Measurements from ENCODE around the gene WDR74.
A peak's percentile ranks its signal among the peaks of the same experiment; 100 is the strongest.
"Not testable (repeated sequence)": the region's sequence is repeated elsewhere in the genome, so short reads cannot be mapped to it uniquely, and the experiment has no call there.

The WDR74 gene

DNA sequence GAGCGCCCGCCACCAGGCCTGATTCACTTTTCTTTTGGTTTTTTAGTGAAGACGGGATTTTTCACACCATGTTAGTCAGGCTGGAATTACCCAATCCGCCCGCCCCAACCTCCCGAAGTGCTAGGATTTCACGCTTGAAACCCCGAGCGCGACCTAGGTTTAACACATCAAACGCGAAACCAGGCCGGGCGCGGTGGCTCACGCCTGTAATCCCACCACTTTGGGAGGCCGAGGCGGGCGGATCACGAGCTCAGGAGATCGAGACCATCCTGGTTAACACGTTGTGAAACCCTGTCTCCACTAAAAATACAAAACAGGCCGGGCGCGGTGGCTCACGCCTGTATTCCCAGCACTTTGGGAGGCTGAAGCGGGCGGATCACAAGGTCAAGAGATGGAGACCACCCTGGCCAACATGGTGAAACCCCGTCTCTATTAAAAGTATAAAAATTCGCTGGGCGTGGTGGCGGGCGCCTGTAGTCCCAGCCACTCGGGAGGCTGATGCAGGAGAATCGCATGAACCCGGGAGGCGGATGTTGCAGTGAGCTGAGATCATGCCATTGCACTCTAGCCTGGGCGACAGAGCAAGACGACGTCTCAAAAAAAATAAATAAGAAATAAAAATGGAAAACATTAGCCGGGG lies 1.5 kb upstream of the WDR74 start:
- peak; percentile 61 for DNase-seq

DNA sequence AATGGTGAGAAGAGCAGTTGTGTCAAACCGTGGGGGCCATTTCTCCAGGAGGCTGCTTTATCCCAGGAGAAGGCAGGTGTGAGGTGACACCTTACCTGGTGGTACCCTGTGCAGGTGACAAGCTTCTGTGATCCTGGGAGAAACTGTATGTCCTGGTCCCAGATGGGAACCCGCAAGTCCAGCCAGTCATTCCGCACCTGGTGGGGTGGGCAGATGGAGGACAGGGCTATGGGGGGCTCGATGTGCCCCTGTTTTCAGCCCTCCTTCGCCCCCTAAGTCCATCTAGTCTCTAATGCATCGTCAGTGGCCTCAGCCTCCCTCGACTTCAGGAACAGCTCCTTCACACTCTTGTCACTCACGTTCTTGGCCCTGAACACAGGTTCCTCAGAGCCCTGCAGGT lies 4.1 kb downstream of the WDR74 start:
- DNase-seq, result no peak

DNA sequence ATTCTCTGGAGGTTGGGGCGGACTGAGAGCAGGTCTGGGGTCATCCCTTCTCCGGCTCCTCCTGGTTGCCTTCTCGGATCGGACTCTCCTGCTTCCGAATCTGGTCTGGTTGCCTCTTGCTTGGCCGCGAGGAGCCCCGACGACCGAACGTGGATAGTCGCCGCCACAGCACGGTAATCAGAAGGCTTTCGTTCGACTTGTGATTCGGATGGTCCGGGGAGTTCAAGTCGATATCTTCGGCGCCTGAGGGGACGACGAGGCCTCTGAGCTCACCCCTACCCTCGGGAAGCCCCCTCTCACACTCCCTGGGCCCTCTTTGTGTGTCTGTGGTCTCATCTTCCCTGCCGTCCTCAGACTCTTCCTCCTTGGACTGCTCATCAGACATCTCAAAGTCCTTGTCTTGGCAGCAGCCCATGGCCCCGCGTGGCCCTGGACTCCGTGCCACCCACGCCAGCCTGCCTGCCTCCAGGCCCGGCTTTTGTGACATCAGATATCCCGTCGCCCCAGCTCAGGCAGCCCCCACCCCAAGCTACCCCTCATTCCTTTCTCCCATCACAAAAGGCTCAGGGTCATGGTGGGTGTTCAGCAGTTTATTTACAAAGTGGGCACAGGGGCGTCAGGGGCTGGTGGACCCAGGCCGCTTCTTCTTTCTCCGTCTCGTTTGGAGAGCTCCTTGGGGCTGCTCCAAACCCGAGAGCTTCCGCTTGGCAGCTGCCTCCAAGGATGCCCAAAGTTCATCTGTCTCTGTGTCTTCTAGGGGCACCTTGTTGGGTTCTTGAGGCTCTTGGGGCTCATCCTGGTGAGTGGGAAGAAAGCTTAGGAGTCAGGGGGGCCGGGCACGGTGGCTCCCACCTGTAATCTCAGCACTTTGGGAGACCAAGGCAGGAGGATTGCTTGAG lies 6.8 kb downstream of the WDR74 start, which contains the start of gene TEX54:
Gene TEX54 (minus strand): TSS at position 506 of the 899 bp plus-strand sequence.
- no peak for DNase-seq

DNA sequence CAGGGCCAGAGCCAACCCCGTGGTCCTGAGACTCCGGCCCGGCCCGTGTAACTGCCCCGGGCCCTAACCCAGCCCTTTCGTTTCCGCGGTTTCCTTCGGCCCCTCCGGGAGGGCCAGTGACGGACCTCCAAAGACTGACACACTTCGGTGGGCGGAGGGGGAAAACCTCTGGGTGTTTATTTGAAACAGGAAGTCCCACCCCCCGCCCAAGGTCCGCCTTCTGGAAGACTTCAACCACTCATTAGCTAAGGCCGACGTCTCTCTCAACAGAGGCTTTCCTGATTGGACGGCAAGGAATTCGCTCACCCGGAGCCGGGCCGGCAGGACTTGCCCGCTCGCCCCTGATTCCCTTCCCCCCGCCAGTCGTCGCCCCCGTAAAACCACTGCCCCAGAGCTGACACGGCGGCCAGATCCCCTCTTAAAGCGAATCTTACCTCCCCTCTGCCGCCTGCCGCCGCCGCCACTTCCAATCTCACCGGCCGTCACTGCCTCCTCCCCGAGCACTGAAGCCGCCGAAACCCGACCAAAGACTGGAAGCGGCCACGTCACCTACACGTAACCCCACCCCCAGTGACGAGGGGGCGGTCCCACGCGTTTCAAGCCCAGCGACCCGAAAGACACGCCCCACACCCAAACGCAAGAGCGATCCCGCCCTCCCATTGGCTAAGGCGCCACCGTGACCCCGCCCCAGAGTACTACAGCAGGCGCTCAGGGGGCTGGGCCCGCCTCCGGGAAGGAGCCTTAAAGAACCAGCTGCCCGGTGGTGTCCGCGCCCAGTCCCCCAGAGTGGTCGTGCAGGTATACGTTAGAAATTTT lies 7.7 kb downstream of the WDR74 start, which contains the start of gene STX5:
Gene STX5 (minus strand): TSS at position 532 of the 816 bp plus-strand sequence. CDS start 808 bp downstream, outside the sequence.
- peak; percentile 97 for DNase-seq

DNA sequence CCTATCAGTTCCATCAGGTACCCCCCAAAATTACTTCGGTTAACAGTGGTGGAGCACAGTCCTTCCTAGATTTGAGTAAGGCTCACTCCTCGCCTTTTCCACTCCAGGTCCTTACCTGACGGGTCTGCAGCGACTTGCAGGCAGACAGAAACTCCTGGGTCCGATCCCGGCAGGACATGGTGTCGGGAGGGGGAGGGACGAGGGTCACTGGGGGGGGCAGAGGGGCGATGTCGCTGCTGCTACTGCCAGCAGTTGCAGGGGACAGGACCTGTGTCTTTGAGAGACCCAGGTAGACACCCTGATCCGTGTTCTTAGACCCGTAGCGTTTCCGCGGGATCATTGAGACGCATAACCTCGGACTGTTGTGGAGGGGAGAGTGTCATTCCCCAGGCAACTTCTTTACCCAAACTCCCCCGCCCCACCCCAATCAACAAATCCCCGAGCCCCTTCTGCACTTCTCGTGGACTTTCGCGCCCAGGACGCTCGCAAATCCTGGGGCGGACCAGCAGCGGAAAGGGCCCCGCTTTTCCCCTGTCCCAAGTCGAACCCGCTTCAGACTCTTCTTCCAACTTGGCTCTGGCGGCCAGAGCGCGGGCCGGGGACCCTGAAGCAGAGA lies 8.4 kb downstream of the WDR74 start:
- DNase-seq, result peak; percentile 46

DNA sequence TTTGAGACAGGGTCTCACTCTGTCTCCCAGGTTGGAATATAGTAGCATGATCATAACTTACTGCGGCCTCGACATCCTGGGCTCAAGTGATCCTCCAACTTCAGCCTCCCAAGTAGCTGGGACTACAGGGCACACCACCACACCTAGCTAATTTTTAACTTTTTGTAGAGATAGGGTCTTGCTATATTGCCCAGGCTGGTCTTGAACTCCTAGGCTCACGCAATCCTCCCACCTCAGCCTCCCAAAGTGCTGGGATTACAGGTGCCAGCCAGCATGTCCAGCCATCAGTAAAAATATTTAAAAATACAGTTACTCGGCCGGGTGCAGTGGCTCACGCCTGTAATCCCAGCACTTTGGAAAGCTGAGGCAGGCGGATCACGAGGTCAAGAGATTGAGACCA lies 11.3 kb downstream of the WDR74 start:
- DNase-seq, result not testable (repeated sequence)

DNA sequence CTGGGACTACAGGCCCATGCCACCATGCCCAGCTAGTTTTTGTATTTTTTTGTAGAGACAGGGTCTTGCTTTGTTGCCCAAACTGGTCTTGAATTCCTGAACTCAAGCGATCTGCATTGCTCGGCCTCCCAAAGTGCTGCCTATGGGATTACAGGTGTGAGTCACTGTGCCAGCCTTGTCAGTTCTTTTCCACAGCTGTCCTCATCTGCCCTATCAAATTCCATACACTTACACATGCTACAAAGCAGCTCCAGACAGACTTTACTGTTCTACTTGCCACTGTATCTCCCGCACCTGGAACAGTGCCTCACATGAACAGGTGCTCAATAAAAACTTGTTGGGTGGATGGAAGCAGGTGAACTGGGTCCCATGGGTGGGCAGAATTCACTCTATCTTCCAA lies 15.7 kb downstream of the WDR74 start:
- no peak for DNase-seq

DNA sequence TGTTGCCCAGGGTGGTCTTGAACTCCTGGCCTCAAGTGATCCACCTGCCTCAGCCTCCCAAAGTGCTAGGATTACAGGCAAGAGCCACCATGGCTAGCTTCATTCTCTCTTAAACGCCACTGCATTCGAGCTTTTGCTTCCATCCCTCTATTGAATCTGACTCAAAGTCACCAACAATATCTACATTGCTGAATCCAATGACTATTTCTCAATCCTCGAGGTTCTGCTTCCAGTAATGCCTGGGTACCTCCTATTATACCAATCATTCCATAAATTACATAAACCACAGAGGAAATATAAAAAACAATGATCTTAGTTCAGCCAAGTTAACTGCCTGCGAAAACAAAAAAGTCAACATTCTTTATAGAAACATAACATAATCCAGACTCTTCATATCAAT lies 22.3 kb downstream of the WDR74 start:
- no peak for DNase-seq

DNA sequence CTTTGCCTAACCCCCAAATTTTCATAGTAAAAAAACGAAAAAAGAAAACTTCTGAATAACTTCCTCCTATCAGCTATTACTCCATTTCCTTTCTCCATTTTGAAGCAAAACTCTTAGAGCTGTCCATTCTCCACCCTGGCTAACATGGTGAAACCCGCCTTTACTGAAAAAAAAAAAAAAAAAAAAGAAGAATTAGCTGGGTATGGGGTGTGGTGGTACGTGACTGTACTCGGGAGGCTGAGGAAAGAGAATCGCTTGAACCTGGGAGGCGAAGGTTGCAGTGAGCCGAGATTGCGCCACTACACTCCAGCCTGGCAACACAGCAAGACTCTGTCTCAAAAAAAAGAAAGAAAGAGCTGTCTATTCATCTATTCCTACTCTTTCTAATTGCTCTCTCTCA lies 22.8 kb downstream of the WDR74 start:
- DNase-seq, result no peak

DNA sequence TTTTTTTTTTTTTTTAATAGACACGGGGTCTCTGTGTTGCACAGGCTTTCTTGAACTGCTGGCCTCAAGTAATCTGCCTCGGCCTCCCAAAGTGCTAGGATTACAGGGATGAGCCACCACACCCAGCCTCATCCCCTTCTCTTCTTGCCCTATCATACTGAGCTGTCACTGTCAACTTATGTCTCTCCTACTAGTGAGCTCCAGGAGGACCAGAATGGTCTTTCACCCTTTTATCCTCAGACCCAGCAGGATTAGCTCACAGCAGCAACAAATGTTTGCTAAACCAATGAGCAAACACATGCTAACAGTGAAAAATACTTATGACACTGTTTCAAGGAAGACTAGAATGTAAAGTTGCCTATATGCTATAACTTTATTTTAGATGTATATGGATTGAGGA lies 27.7 kb downstream of the WDR74 start:
- DNase-seq, result no peak

DNA sequence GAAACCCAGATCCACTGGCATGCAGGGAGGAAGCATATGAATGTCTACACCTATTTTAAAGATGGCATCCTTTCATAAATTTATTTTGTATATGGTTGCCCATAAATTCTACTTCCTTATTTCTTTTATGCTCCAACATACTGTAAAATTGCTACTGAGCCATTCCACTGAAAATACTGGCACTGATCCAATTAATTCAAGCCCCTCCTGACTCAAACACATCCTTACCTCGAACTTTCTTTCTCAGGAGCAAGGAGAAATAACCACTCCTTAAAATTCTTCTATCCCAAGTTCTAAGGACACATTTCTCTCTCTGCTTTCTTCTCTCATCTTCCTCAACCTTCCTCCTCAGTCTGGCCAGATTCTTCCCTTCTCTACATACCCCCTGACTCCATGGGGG lies 28.6 kb downstream of the WDR74 start:
- DNase-seq, result no peak

DNA sequence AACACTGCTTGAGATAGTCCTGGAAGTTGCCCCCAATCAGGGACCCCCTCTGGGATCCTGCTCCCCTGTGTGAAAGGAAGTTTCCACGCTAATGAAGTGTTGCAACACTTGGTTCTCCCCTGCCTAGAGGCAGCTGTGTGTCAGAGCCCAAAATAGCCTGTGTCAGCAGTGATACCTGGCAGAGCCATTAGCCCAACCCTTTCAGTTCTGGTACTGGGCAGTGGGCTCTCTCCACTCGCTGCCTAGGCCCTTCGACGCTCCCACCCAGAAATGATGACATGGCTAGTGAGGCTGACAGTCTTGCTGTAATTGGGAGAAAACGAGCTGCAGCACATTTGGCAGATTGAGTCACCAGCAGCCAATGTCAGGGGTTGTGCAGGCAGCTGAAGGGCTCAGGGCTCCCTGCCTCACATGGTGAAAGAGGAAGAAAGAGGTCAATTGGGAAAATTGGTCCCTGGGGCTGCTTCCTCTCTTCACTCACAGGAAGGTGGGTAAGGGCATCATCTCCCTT lies 32.7 kb downstream of the WDR74 start:
- DNase-seq, result no peak

DNA sequence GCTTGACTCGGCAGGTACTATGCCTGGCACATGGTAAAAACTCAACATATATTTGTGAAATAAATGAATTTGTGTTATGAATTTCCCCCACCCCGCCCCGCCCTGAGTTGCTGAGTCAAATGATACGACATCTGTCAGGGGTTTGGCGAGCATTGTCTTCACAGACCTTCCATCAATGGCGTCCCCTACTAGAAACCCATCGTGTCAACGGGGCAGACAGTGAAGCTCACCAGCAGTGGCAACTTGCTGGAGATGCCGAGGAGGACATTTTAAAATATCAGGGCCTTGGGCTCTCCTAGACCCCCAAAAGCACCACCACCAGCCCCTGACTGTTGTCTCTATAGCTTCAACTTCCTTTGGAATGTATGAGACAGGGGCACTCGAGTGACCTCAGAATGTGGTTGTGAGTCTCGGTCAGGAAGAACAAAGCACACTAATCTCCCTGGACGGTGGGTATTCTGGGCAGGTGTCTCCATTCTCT lies 33.4 kb downstream of the WDR74 start:
- peak; percentile 62 for DNase-seq

DNA sequence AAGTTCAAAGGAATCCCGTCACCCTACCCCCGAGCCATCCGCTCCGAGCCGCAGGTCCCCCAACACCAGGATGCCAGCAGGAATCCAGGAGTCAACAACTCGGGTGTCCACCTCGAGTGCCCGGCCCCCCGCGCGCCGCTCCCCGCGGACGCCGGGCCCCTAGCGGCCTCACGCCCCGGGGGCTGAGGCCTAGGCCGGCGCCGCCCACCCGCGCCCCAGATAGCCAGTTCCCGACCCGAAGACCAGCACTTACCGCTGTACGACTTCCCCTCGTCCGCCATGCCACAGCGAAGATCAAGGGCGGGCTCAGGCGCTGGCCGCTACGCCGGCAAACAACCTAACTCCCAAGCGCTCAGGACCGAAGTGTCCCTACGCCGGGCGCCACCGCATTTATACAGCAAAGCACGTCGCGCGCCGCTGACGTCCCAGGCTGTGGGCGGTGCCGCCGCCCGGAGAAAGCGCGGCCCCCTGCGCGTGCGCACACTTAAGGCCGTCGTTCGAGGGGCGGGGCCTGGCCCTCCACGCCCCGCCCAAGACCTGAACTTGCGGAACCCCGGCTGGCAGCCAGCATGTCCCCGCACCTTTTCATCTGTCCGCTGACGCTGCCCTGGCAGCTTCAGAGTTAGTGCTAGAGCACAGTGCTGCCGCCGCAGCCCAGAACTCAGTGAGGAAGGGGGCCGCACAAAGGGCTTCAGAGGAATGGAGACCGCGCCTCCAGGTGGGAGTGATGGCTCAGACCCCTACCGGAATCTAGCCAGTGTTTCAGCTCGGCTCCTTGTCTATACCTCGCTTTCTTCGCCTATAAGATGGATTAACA lies 34.1 kb downstream of the WDR74 start, which contains the start of gene NXF1:
Gene NXF1 (minus strand): TSS at position 365 of the 817 bp plus-strand sequence. CDS start 84 bp downstream, at position 281.
- peak; percentile 96 for DNase-seq

DNA sequence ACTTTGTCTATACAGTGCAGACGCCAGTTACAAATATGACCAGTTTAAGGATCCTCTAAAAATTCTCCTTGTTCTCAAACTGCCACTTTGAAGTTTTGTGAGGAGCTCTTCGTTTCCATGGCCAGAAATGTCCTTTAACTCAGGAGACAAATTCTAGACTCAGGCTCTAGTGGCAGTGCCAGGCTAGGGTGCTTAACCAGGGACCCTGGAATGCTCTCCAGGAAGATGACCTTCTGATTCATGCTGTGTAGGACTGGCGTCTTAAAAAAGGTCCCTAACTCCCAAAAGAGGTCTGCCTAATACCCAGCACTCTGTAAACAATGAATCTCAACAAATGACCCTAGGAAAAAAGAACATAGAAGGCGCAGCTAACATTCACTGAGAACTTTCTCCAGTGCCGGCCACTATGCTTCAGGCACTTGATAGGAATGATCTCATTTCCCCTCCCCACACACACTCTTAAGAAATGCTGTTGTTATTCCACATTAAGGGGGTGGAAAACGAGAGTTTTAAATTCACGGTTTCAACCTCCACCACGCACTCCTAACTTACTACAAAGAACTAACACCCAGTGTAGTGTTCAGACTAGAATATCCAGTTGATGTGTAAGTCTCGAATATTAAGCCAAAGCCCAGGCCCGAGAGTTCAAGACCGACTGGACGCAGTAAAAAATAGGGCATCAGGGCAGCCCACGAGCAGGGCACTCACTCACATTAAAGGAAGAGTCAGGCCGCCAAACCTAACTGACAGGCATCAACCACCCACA lies 34.9 kb downstream of the WDR74 start:
- peak; percentile 31 for DNase-seq

DNA sequence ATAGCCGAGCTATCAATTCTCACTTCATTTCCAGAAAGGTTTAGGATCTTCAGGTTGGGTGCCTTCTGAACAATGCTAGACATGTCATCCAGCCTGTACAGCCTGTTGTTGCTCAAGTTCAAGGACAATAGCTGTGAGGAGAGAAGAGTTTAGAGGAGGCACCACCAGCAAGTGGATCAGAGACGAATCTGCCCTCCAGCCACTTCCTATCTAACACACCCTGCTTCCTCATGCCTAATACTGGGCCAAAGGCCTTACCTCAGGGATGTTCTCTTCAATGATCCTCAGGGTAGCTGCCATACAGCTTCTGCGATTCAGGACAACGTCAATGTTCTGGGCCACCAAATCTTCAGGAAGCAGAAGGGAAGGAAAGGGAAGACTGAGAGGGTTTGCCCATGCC lies 38.3 kb downstream of the WDR74 start:
- no peak for DNase-seq

DNA sequence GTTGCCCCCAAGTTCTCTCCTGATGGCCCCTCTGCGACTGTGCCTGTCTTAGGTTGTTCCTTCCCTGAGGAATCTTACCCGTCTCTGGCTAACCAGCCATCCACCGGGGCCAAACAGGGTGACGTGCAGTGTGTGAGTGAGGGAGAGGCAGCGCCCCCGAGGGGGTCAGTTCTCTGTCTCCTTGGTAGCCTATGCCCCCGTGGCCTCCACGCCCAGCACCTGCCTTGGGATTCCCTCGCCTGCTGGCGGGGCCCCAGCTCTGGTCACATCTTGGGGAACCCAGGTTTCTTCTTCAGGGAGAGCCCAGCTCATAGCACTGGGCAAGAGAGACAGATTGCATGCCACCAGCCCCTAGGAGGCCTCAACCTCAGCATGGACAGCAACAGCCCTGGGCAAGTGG lies 39.9 kb downstream of the WDR74 start:
- DNase-seq, result no peak

DNA sequence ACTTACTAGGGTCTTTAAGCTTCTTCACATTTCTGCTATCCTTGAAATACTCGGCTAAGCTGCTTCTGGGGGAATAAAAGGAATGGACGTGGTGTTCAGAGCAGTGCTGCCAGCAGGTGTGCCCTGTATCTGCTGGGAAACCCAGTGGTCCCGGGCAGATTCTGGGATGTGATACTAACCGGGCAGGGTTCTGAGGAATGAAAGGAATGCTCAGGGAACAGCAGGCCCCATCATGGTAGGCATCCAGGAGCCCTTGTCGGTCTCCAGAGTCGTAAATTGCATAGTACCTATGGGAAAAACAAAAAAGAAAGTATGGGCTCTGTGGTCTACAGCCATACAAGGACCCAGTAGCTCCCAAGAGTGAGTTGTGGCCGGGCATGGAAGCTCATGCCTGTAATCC lies 43.1 kb downstream of the WDR74 start:
- DNase-seq, result no peak

DNA sequence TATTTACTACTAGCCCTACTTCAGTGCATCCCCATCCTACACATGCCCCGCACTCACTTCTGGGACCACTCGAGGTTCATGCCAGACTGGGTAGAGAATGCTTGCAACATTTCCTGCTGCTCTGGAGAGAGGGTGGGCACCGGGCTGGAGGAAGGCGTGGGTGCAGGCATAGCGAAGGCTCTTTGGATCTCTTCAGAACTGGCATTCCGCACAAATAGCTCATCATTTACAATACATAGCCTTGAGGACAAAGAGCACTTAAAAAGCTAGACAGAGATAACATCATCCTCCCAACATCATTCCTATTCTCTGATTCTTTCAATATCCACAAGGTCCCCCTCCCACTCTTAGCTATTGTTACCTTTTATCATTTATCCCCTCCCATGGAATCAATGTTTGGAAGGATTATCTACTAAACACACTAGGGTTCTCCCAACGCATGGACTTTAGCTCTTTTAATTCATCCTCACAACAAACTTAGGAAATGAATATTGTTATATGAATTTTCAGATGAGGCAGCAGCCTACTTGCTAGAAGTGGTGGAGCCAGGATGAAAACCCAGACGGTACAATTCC lies 45.1 kb downstream of the WDR74 start:
- DNase-seq, result no peak

DNA sequence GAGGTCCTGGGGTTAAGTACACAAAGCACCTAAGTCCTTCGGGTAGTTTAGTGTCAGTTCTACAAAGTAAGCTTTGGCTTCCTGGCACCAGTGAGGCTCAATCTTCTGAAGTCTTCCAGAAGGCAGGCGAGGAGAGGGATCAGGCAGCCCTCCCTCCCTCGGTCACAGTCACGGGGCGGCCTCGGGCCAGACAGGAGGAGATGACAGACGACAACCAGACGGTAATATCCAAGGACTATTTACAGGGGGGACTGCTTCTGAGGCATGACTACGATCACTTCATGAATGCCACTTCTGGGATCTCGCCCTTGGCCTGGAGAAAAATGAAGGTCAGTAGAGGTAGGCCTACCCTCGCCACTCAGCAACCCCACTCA lies 47.2 kb downstream of the WDR74 start:
- no peak for DNase-seq
